Thoracic aorta (tissue), 2 donors: Measurements from ENCODE around the gene TPPP. TPM values are rescaled to one million over a fixed set of nuclear protein-coding genes. Genes with fewer than 3 reads are reported as not detected.
"Not testable (repeated sequence)": the region's sequence is repeated elsewhere in the genome, so short reads cannot be mapped to it uniquely, and the experiment has no call there.

Experiments used
- ATAC-seq: fragments of 150-250 bp; one replicate; pipeline ENCODE4 v1.8.0; 2017; ENCODE audit warnings: low read depth; ENCODE audit not compliant: insufficient number of reproducible peaks, low FRiP score
- DNase-seq: peaks from one replicate; pipeline ENCODE4 v3.0.0-alpha.2; 2020; ENCODE audit warnings: low spot score
- H3K27ac ChIP-seq, 2 donors: fragments of 200-600 bp; sonication (generic); 1 replicate in 1 of 2; 2 replicates in 1 of 2; pipeline ENCODE4 v1.5.1; 2016; ENCODE audit warnings: mild to moderate bottlenecking in 2 of 2, moderate library complexity in 2 of 2
- H3K27me3 ChIP-seq: fragments of 200-600 bp; sonication (generic); replicated peaks from 2 replicates; pipeline ENCODE4 v1.6.0; 2016; ENCODE audit warnings: mild to moderate bottlenecking; ENCODE audit not compliant: insufficient read depth
- H3K36me3 ChIP-seq: fragments of 200-600 bp; sonication (generic); one replicate; pipeline ENCODE4 v1.5.1; 2016
- H3K4me1 ChIP-seq, 2 donors: fragments of 200-600 bp; sonication (generic); 1 replicate in 1 of 2; 2 replicates in 1 of 2; pipeline versions ENCODE4 v1.5.1 to v1.6.0; 2016; ENCODE audit warnings: low read depth in 2 of 2, mild to moderate bottlenecking in 1 of 2; ENCODE audit not compliant: control insufficient read depth in 1 of 2
- H3K4me3 ChIP-seq: fragments of 200-600 bp; sonication (generic); 2 replicates; pipeline ENCODE4 v1.5.1; 2016; ENCODE audit warnings: mild to moderate bottlenecking
- H3K9me3 ChIP-seq: fragments of 200-600 bp; sonication (generic); 2 replicates; pipeline ENCODE4 v1.5.1; 2016
- total RNA-seq, 2 donors: library from RNA; depleted of rRNA; stranded (reverse); fragments of >200 nt; gene quantifications; one replicate each; pipeline versions ENCODE4 v1.1.0 to v1.2.3, GENCODE V29; 2016

The TPPP gene
- total RNA-seq = 10 to 100 TPM in 1 of 2 donors, 1 to 10 TPM in 1; 9.9 to 13.0 TPM

DNA sequence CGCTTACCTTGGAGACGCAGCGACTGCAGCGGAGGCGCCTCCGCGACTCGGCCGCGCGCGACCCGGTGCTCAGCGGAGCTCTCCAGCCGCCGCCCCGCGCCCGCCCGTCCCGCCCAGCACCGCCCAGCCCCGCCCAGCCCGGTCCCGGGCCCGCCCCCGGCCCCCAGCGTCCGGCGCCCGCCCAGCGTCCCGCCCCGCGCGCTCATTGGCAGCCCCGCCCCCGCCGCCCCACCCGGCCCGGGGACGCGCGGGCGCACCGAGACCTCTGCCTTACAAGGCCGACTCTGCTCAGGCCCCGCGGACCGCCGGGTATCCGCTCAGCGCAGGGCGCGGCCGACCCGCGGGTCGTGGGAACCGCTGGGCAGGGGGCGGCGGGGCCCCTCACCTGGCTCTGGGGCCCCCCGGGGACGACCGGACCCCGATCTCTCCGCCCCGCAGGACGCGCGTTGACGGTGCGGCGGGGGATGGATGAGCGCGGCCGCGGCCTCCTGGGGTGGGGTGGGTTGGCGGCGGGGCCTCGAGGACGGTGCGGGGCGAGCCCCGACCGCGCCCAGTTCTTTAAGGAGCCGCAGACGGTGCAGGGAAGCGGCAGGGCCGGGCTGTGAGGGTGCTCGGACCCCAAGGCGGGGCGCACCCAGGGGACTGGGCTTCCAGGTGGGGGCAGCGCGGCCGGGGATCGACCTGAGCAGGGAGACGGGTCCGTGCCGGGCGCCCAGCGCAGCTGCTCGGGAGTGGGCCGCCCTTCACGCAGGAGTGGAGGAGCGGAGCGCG lies at the start of gene TPPP:
Gene TPPP (minus strand): TSS at position 82 of the 771 bp plus-strand sequence. CDS start 15,292 bp downstream, outside the sequence.
- not testable (repeated sequence) for H3K9me3 ChIP-seq, H3K36me3 ChIP-seq, H3K27me3 ChIP-seq, H3K4me1 ChIP-seq
- Histone ChIP-seq H3K4me3 (peak within 1 kb of the TSS; percentile 72), H3K27ac (peak within 1 kb of the TSS in 1 of 2 donors; percentile 44)
- DNase-seq = peak; percentile 46
- peak; percentile 89 for ATAC-seq

DNA sequence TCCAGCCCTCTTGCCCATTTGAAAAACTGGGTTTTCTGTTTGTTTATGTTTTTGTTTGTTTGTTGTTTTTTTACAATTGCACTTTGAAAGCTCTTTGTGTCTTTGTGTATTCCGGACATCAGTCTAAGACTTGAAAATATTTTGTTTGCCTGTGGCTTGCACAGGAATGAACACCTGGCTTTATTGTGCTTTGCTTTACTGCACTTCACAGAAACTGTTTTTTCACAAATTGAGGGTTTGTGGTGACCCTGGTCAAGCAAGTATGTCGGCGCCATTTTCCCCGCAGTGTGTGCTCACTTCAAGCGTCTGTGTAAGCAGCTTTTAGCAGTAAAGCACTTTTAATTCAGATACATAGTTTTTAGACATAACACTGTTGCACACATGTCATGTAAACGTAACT lies 49.1 kb upstream of the TPPP start:
- not testable (repeated sequence) for H3K9me3 ChIP-seq, H3K4me1 ChIP-seq, ATAC-seq, H3K27me3 ChIP-seq, H3K27ac ChIP-seq, H3K36me3 ChIP-seq, DNase-seq, H3K4me3 ChIP-seq

DNA sequence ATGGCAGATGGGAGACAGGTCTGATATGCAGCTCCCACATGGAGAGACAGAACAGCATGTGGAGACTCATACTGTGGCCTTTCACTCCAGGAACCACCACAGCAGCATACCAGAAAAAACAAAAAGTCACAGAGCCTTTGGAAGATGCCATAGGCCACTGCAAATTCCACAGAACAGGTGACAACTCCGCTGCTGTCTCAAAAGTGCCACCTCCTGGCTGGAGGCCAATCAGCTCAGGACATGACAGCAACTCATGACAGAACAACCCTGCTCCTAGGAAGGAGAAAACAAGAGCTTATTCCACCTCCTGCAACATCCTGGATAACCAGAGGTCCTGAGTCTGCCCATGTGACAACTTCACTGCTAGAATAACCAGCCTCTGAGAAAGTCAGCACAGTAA lies 41.0 kb upstream of the TPPP start:
- not testable (repeated sequence) for H3K9me3 ChIP-seq, H3K4me3 ChIP-seq, H3K27me3 ChIP-seq, H3K4me1 ChIP-seq, H3K27ac ChIP-seq, H3K36me3 ChIP-seq, DNase-seq, ATAC-seq

DNA sequence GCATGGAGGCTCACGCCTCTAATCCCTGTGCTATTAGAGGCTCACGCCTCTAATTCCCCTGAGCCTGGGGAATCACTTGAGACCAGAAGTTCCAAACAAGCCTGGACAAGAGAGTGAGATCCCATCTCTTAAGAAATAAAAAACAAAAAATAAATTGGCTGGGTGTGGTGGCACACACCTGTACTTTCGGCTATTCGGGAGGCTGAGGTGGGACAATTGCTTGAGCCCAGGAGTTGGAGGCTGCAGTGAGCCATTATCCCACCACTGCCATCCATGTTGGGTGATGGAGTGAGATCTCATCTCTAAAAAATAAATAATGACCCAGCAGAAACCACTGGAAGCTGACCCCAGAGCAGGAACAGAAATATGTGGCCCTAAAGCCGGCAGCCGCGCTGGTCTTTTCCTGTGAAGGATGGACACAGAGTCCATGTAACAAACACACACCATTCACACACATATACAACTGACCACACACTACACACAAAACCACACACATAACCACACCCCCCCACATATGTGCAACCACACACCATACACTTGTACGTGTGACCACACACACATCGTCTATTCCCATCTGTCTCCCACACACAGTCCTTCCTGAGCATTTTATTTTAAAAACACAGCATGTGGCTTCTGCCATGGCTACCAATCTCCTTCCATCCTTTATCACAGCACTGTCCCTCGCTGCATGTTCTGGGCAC lies 39.8 kb upstream of the TPPP start:
- DNase-seq, H3K4me1 ChIP-seq, H3K9me3 ChIP-seq, H3K27ac ChIP-seq, H3K4me3 ChIP-seq, H3K36me3 ChIP-seq, H3K27me3 ChIP-seq, ATAC-seq: not testable (repeated sequence)

DNA sequence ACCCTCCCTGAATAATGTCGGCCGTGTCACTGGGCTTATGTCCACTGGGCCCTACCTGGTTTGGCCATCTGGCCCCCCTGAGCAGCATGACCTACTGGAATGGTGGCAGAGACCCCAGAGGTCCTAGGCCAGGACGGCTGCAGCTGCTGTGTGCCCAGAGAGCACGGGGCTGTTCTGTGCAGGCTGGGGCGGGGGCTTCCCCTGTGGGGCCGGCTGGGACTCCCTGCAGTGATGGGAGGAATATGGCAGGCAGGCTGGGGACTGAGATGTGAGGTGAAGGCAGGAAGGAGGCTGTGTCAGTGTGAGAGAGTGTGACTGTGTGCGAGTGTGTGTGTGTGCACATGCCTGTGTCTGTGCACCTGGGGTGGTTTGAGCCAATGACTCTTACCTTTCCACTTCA lies 36.1 kb upstream of the TPPP start:
- ATAC-seq, H3K27ac ChIP-seq, H3K9me3 ChIP-seq, H3K27me3 ChIP-seq, H3K4me3 ChIP-seq, H3K36me3 ChIP-seq, DNase-seq, H3K4me1 ChIP-seq: not testable (repeated sequence)

DNA sequence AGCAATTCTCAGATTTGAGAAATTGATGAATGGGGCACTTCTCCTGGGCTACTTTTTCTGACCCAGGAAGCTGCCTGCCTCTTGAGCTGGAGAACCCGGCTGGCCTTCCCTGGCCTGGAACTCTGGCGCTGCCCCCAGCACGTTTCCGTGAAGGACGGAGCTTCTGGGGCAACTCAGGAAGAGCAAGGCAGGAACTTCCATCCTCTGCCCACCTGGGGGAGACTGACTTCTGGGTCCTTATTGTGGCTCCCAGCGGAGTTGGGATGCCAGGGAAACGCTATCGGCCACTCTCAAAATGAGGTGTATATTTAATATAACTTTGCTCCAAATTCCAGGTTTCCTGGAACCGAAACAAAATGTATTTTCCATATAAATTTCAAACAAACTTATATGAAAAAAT lies 33.9 kb upstream of the TPPP start:
- H3K9me3 ChIP-seq, H3K4me3 ChIP-seq, H3K4me1 ChIP-seq, H3K27ac ChIP-seq, DNase-seq, ATAC-seq, H3K27me3 ChIP-seq, H3K36me3 ChIP-seq: not testable (repeated sequence)

DNA sequence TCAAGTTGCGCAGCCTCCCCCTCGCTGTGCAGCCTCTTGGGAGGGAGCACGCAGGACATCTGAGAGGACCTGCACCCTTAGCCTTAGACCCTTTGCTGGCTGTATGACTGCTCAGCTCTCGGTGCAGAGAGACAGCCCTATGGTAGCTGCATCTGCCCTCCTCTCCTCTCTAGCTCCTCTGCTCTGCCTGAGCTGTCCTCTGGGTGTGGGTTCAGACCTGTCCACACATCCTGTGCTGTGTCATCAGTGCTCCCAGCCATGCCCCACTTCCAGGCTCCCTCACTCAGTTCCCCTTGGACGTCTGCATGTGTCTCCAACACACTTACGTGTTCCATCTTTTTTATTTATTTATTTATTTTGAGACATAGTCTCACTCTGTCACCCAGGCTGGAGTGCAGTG lies 30.7 kb upstream of the TPPP start:
- H3K36me3 ChIP-seq, H3K27ac ChIP-seq, H3K4me1 ChIP-seq, H3K27me3 ChIP-seq, ATAC-seq, H3K4me3 ChIP-seq, DNase-seq: not testable (repeated sequence)
- H3K9me3 ChIP-seq = peaks cover 11% of the 10 kb centered on the region

DNA sequence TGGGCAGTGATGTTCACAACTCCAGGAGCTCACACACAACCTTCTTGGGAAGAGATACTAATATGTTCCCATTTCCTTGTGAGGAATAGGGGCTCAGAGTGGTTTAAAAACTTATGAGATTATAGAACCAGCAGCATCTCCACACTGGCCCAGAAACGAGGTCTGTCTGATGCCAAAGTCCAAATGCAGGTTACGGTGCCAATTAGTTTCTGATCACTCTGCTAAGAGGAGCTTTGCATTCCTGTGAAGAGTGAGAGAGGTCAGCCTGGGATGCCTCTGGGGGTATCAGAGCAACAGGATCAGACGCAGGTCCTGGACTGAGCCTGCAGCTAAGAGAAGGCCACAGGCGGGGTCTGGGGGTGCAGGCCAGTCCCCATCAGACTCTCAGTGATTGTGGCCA lies 30.2 kb upstream of the TPPP start:
- not testable (repeated sequence) for H3K27me3 ChIP-seq, H3K4me1 ChIP-seq, H3K27ac ChIP-seq, H3K4me3 ChIP-seq, ATAC-seq, DNase-seq, H3K36me3 ChIP-seq
- peaks cover 11% of the 10 kb centered on the region for H3K9me3 ChIP-seq

DNA sequence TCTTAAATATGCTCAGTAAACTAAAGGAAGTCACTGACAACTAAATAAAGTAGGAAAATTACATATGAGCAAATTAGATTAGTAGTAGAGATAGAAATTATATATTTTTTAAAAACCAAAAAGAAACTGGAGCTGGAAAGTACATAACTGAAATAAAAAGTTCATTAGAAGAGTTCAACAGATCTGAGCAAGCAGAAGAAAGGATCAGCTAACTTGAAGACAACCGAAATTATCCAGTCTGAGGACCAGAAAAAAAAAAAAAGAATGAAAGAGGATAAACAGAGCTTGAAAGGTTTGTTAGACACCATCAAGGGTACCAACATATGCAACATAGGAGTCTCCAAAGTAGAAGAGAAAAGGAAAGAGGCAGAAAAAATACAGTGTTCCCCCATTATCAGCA lies 26.2 kb upstream of the TPPP start:
- not testable (repeated sequence) for H3K4me1 ChIP-seq, H3K4me3 ChIP-seq, H3K27me3 ChIP-seq, H3K36me3 ChIP-seq, DNase-seq, ATAC-seq, H3K27ac ChIP-seq
- peaks cover 11% of the 10 kb centered on the region for H3K9me3 ChIP-seq
